IMR-90 (cell line): ENCODE results near the gene NGEF.
"Not testable (repeated sequence)": the region's sequence is repeated elsewhere in the genome, so short reads cannot be mapped to it uniquely, and the experiment has no call there.

Experiments used
- BHLHE40 ChIP-seq: fragments of 150-350 bp; IDR thresholded peaks from 2 replicates; pipeline ENCODE4 v1.6.1; 2016; ENCODE audit warnings: mild to moderate bottlenecking, low read depth, low read length
- CTCF ChIP-seq: conservative IDR thresholded peaks from 2 replicates; pipeline ENCODE4 v1.5.1; 2012; ENCODE audit warnings: mild to moderate bottlenecking, low read depth, low read length, improper control_type of control experiment
- FOS ChIP-seq: fragments of 150-350 bp; IDR thresholded peaks from 2 replicates; pipeline ENCODE4 v1.6.1; 2016; ENCODE audit warnings: low read depth, low read length
- MAFK ChIP-seq: IDR thresholded peaks from 2 replicates; pipeline ENCODE4 v1.6.1; 2012; ENCODE audit warnings: low read depth, low read length, improper control_type of control experiment
- POLR2A ChIP-seq: IDR thresholded peaks from 2 replicates; pipeline ENCODE4 v1.6.1; 2012; ENCODE audit warnings: mild to moderate bottlenecking, low read depth, low read length
- RAD21 ChIP-seq: IDR thresholded peaks from 2 replicates; pipeline ENCODE4 v1.6.1; 2012; ENCODE audit warnings: low read length, improper control_type of control experiment

DNA sequence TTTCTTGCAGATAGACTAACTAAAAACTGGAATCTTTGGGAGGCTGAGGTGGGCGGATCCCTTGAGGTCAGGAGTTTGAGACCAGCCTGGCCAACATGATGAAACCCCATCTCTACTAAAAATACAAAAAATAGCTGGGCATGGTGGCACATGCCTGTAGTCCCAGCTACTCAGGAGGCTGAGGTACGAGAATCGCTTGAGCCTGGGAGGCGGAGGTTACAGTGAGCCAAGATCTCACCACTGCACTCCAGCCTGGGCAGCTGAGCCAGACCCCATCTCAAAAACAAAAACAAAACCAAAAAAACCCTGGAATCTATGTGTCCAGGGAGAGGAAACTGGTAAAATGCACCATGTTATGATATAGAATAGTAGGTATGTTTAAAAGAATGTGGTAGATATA lies 39.5 kb upstream of the NGEF start:
- TF ChIP-seq CTCF, POLR2A, RAD21, FOS, BHLHE40, MAFK: not testable (repeated sequence)
